Activated T-cell treated with anti-CD3 and anti-CD28 coated beads for 4 hours (primary cell): Measurements from ENCODE around the gene FAM124B.

Experiments used
- DNase-seq: peaks from one replicate; pipeline ENCODE4 v3.0.0-alpha.2; 2020

FAM124B gene

DNA sequence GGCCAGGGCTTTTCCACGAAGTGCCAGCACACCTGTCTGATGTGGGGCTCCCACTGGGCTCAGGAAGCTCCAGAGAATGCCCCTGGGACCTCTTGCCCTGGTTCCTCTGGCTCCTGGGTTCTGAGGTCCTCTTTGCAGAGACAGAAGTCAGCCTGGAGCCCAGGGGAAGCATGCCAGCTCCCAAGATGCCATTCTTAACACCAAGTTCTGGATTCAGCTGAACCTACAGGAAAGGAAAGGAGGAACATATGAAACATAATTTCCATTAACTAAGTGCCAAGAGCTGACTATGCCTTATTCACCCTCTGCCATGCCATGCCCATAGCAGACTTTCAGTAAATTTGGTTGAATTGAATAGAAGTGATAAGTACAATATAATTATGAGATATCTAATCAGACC, 21.9 kb downstream of the FAM124B start:
- no peak for DNase-seq

DNA sequence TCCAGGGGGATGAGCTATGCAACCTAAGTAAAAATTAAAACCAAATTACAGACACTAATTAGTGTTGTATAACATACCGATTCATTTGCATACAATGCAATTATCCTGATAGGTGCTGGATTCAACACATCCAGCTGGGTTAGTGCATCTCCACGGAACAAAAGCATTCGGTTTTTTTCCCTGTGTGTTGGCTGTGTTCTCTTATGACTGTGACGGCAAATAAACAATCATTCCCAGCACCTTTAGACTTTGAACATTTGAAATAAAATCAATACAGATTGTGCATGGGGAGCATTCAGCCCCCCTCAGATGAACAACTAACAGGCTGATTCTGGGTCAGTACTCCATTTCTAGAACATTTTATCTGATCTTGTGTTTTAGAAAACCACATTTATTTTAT, 22.7 kb downstream of the FAM124B start:
- DNase-seq = no peak

DNA sequence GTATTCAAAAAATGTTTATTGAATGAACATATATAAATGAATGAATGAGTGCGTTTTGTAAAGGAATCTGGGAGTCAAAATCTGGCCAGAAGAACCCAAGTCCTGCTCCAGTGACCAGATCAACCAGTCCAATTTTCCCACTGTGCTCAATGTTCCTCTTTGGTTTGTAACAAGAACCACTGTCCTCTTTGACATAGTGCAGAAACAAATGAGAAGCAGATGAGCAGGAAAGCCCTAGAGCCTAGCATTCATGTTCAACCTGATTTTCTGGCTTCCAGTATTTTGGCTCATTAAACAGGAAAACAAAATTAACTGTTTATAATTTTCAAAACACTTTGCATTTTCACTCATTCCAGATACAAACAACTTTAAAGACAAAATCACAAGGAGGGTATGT, 23.2 kb downstream of the FAM124B start:
- no peak for DNase-seq

- DNase-seq = no peak
Observed at GRCh38 chr2:224377751-224378700, 23.9 kb downstream of the FAM124B start.

DNA sequence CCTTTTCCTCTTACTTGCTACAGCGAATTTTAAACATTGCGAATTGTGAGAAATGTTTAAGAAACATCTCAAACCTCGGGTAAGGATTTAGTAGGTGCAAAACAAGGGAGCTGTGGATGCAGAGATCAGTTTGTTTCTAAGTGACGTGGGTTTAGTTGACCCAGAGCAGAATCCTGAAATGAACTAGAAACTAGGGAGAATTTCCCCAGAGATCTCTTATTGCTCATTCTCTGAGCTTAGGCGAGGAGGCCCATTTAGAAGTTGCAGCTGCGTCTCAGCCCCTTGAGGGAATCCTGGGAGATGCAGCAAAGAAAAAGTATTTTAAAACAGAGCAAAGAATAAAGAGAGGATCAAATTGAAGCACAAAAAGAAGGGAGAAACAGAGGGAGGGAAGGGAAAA, 29.3 kb downstream of the FAM124B start:
- DNase-seq = no peak

- DNase-seq = no peak
Observed at GRCh38 chr2:224369028-224369632, 32.8 kb downstream of the FAM124B start.

- no peak for DNase-seq
Observed at GRCh38 chr2:224366267-224366844, 35.6 kb downstream of the FAM124B start.

DNA sequence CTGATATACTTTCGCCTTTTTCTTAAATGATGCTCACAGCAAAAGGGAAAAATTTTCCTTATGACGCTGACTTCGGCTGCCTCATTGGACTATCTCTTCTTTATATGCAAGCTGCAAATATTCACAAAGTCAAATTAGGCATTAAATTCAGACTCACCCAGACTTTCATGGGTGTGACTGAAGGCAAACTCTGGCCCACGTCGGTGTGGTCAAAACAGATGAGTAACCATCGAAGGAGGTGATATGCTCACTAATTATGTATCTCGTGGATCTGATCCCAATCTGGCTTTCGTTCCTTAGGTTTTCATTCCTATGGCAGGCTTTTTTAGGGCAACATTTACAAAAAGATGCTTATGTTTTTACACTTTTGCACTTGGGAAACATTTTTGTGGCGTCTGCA, 36.6 kb downstream of the FAM124B start:
- no peak for DNase-seq

GRCh38 chr2:224363281-224363680, 38.6 kb downstream of the FAM124B start:
- no peak for DNase-seq

DNA sequence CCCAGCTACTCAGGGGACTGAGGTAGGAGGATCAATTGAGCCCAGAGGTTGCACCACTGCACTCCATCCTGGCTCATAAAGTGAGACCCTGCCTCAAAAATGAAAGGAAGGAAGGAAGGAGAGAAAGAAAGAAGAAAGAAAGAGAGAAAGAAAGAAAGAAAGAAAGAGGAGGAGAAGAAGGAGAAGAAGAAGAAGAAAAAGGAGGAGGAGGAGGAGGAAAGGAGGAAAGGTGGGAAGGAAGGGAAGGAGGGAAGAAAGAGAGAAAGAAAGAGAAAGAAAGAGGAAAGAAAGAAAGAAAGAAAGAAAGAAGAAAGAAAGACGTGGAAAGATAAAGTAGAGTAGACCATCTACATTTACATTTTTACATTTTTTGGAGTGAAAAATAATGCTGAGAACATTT, 39.8 kb downstream of the FAM124B start:
- DNase-seq = no peak

DNA sequence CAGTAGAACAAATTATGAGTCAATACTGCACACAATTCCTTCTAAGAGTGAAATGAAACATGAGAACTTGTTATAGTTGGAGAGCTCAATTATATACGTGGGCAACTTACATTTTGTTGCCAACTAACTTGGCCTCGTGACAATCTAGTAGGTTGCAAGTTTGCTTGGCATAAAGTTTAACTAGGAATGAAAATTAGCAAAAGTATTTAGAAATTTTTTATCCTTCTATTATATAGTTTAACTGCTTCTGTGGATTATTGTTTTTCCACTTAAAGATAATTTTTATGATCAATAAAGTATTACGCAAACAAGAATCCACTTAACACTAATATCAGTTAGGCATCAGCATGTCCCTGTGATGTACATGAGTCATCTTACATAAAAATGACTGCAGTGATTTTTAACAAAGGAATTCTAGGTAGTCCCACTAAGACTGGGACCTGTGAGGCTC, 41.1 kb downstream of the FAM124B start:
- DNase-seq = no peak

DNA sequence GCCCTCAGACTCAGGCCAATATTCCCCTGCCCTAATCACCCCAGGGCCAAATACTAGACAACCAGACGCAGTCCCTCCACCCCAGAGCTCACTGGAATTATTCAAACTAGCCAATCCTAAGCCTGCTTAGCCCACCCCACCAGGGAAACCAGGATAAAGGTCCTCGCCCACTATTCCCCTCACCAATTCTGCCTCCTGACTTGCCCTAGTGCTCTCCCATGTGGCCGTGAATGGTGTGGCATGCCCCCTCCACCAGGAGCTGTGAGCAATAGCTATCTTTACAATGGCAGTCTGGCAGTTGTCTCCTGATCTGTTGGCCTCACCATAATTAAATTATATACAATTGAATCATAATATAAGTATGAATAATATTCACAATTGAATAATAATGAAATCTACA, 42.3 kb downstream of the FAM124B start:
- DNase-seq = no peak

- DNase-seq = peak; percentile 43
Observed at GRCh38 chr2:224357098-224357901, 44.6 kb downstream of the FAM124B start.

DNA sequence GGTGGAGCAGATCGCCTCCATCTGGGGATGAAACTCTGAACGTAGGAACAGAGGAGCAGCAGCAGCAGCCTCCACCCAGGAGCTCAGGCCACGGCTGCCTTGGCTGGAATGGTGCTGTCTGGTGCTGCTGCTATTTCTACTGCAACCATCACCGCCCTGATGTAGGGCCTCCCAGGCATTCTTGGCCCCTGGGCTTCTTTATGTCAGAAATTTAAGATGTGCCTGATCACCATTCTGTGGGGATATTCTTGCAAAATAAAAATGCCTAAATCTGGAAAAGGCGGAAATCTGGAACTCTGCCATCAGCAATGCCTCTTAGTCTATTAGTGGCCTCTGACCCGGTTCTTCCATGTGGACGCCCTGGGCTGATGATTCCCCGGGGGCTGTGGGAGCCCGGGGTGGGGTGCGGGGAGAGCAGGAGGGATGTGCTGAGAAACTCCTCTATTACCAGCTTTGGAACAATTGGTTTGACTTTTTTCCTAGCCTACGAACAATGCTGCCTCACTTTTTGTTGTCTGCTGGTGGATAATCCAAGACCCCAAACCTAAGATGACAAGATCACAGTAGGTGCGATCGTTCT, 47.2 kb downstream of the FAM124B start:
- no peak for DNase-seq

GRCh38 chr2:224350703-224351102, 51.2 kb downstream of the FAM124B start:
- DNase-seq = no peak

DNA sequence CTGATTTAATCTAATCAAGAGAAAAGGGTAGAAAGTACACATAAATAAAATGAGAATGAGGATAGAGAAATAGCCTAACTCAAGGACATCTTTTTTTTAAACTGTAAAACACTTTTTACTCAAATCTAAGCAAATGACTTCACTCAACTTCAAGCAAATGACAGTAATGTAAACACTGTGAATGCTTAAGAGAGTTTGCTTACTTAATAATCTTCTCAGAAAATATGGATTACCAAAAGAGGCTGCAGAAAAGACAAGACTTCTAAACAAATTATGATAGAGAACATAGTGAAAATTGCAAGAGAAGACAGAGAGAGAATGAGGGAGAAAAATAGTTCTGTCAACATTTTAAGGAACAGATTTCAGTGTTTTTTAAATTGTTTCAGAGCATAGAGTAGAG, 52.5 kb downstream of the FAM124B start:
- DNase-seq = no peak

- no peak for DNase-seq
Observed at GRCh38 chr2:224347176-224348051, 54.5 kb downstream of the FAM124B start.

GRCh38 chr2:224345492-224345891, 56.4 kb downstream of the FAM124B start:
- no peak for DNase-seq

GRCh38 chr2:224343226-224343625, 58.7 kb downstream of the FAM124B start:
- DNase-seq = no peak

DNA sequence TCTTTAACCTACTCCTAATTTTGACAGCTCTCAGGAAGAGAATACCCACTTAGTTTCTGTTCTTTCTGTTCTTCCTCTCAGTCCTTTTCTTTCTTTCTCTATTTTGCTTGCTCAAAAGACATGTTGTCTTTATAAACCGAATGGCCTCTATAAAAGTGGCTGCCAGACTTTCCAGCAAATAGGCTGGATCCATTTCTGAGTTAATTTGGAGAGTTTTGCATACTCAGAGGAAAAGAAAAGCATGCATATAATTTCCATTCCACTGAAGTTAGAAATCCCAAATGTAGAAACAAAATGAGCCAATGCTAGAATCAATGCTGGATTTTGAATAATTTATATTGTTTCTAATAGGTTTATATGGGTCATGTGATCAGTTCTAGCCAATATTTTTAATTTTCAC, 65.9 kb downstream of the FAM124B start:
- DNase-seq = no peak

- DNase-seq = no peak
Observed at GRCh38 chr2:224334726-224335125, 67.2 kb downstream of the FAM124B start.
